Stimulated activated CD4-positive, alpha-beta T cell treated with anti-CD3 and anti-CD28 coated beads, Interleukin-15, amount 100 ng/mL, for 24 hours (primary cell): ENCODE data around the gene VAV3.

Experiments used
- DNase-seq: peaks from one replicate; pipeline ENCODE4 v3.0.0-alpha.2; 2020

The VAV3 gene

GRCh38 chr1:107966550-107966949 lies 1.6 kb upstream of the VAV3 start:
- DNase-seq, result no peak

DNA sequence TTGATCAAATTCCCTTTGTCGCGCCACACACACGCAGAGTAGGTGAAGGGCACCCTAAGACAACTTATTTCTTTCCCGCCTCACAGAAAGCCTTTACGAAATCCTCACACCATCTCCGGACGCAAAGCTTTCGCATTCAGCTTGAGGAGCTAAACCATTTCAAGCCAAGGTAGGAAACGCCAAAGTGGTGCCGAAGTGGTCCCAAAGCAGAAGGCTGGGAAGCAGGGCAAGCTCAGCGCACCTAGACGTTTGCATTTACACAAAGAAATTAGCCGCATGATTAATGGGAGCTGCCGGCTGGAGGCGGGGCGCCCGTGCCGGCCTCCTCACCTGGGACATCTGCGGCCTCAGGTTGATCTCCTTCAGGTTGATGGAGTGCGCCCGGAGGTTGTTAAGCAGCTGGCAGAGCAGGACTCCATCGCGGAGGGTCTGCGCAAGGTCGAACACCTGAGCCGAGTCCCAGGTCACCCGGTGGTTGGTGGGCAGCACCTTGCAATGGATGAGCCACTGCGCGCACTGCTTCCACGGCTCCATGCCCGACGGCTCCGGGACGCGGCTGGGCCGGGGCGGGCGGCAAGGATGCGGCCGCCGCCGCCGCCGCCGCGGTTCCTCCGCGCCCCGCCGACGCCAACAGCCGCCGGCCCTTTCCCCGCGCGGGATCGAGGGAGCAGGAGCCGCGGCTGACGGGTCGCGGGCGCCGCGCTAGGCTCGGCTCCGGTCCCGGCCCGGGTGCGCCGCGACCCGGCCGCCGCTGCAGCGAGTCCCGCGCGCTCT lies 457 bp downstream of the VAV3 start:
- DNase-seq, result peak; percentile 51

- DNase-seq, result peak; percentile 69
Measured at GRCh38 chr1:107963601-107964335, 1.2 kb downstream of the VAV3 start.

- no peak for DNase-seq
Measured at GRCh38 chr1:107963008-107963407, 2.0 kb downstream of the VAV3 start.

GRCh38 chr1:107954719-107955415 lies 10.1 kb downstream of the VAV3 start:
- no peak for DNase-seq

DNA sequence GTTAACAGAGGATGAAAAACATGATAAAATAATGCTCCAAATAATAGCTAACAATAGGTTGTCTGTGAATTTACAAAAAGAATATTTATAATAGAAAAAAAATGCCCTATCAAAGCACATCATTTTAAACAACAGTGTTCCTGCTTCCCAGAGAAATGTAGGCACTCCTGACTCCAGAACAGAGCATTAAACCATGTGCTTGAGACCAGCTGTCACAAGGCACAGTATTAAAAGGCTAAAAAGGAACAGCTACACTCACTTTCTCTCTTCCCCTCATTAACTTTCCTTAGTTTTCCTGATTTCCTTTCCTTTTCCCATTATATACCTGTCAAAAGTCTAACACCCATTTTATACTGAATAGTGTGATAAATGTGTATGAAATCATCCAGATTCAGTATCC lies 10.9 kb downstream of the VAV3 start:
- DNase-seq, result no peak

DNA sequence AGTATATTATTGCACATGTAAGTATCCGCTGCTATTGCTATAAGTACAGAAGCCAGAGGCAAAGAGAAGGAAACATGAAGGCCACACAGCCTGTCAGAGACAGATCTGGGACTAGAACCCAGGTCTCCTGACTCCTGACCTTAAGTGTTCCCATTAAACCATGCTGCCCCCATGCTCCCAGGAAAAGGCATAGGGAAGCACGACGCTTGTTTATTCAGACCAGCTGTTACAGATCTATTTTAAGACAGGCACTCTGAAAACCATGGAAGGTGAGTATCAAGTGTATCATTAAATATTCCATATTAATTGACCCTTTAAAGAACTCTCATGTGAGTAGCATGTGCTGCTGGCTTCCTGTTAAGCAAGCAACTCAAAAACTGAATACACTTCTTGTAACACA lies 11.4 kb downstream of the VAV3 start:
- no peak for DNase-seq

DNA sequence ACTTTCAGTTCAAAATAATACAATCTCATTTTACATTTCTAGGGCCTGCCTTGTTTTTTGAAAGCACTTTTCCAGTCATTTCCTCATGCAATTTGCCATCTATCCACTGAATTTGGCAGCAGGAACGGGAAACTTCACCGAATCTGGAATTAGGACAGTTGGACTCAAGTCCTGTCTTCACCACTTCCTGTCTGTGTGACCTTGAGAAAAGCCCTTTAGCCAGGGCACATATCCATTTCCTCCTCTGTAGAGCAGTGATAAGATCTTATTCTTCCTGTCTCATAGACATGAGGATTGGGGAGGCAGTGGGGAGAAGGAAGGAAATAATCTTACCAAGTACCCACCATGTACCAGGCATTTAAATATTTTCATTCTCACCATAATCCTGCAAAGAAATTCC lies 12.0 kb downstream of the VAV3 start:
- DNase-seq, result no peak

DNA sequence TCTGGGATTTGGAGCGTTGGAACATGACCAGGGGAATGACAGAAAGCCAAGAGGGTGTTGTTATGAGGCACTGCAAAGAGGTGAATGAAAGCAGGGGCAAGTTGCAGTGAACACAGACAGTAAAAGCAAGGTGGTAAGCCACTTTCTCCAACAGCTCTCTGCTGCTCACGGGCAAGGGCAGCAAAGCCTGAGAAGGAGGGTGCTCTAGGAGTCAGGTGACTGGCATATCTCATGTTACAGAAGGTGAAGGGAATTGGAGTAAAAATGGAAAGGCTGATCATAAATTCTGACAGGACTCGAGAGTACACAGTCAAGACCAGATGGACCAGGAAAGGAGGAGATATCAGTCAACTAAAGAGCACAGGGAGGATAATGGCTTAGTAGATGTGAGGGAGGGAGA lies 14.5 kb downstream of the VAV3 start:
- DNase-seq, result no peak

- peak; percentile 21 for DNase-seq
Measured at GRCh38 chr1:107949467-107950253, 15.3 kb downstream of the VAV3 start.

DNA sequence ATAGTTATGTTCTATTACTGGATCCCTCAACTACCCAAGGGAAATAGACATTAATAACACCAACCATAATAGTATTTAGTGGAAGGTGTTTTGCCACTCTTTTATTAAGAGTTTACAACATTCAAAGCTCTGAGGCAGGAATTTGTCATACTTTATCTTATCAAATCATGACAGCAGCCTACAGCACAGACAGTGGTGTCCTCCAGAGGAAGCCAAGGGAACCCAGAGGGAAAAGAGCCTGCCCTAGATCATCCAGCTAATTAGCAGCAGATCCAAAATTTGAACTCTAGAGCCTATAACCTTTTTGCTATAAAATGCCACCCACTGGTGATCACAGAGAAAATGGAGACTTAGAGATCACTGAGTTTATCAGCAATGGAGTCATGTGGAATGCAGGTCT lies 18.2 kb downstream of the VAV3 start:
- DNase-seq, result no peak

DNA sequence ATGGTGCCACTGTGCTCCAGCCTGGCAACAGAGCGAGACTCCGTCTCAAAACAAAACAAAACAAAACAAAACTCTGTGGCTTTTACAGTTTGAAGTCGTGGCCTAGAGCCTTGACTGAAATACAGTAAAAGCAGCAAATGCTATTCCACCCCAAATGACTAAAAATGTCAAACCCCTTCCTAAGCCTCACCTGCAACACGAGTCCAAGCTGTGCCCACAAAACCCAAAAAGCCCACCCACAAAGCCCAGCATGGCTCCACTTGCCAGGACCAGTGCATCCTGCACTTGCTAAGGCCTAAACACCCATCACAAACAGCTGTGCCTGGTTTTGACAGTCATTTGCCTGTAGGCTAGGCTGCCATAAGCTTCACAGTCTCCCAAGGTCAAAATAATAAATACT lies 21.3 kb downstream of the VAV3 start:
- DNase-seq, result no peak

DNA sequence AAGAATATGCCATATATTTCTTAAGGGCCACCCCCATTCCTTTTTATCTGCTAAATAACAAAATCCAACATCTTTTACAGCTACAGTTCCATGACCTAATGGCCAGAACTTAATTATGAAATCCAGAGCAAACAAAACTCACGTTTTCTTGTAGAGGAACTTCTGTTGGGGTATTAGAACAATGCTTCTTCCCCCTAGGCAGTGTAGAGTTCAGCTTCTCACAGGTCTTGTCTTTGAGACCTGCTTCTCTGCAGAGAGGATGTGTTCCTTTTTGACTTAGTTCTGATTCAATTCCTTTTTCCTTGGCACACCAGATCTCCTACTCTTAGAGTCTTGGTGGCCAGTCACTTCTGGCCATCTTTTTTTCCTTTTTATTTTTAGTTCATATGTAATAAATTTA lies 22.2 kb downstream of the VAV3 start:
- no peak for DNase-seq

GRCh38 chr1:107941531-107941930 lies 23.4 kb downstream of the VAV3 start:
- no peak for DNase-seq

GRCh38 chr1:107941123-107941522 lies 23.9 kb downstream of the VAV3 start:
- DNase-seq, result no peak

GRCh38 chr1:107940701-107941100 lies 24.3 kb downstream of the VAV3 start:
- no peak for DNase-seq

DNA sequence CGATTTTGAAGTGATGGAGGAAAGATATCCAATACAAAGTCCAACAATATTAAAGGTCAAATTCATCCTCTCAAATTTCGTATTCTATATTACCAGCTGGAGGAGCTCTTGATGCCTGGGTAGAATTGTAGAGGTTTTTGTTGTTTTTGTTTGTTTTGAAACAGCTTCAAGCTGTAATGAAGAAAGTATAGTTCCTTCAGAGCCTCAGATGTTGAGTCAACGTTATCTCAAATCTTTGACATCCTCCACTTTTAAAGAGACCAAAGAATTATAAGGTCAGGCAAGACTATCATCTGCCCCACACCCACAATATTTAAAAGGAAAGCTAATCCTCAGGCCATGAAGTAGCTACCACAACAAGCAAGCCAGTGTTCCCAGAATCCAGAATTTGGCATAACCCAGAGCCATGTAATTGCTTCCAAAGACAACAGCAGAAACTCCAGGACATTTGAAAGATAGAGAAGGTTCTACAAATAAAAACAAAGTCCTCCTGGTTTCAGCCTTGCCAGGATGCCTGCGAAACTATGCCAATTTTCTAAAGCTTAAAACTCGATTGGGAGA lies 24.9 kb downstream of the VAV3 start:
- no peak for DNase-seq

- DNase-seq, result no peak
Measured at GRCh38 chr1:107939256-107939655, 25.7 kb downstream of the VAV3 start.

GRCh38 chr1:107936498-107937481 lies 28.2 kb downstream of the VAV3 start:
- peak; percentile 72 for DNase-seq

- DNase-seq, result peak; percentile 67
Measured at GRCh38 chr1:107935396-107936064, 29.4 kb downstream of the VAV3 start.

GRCh38 chr1:107934578-107934977 lies 30.4 kb downstream of the VAV3 start:
- peak; percentile 22 for DNase-seq
